UCSD-AML1 (cell line): ENCODE measurements around the gene PGBD5.
"Not testable (repeated sequence)": the region's sequence is repeated elsewhere in the genome, so short reads cannot be mapped to it uniquely, and the experiment has no call there.

Experiments
- DNase-seq: peaks from one replicate; lab custom pipeline; 2025; ENCODE audit not compliant: unreplicated experiment; lab: John Stamatoyannopoulos, UW

Gene PGBD5

GRCh38 chr1:230425252-230426091 lies 660 bp downstream of the PGBD5 start:
- DNase-seq: no peak

DNA sequence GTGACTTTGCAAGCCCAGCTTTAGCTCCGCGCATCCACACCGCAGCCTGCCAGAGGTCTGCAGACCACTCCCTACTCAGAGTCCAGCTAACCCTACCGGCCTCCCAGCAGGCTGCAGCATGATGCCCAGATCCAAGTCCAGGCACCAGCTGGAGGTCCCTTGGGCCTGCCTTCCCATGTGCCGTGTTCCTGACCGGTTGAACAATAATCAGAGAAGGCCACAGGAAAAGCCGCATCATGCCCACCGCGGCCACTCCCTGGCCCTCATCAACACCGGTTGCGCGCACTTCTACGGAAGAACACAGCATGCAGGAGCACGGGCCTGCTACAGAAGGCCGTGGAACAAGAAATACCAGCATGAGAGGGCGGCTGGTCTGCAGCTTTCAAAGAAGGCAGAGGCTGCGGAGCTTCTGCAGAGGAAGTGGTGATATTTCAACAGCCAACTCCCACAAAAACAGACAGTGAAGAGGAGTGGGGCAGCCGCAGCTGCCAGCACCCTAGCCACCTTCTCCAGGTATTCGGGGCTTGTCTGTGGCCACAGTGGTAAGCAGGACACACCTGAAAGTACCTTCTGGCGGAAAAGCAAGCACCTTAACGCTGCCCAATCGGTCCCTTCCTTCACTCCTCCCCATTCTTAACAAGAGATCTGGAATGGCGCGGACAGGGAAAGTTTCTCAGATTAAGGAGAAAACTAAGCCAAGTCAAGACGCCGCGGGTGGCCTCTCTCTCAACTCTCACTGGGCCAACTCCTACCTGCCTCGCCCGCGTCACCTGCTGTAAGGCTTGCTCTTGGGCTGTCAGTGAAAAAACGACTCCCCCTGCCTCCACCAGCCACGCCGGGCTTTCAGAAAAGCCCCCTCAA lies 1.5 kb downstream of the PGBD5 start:
- DNase-seq: no peak

DNA sequence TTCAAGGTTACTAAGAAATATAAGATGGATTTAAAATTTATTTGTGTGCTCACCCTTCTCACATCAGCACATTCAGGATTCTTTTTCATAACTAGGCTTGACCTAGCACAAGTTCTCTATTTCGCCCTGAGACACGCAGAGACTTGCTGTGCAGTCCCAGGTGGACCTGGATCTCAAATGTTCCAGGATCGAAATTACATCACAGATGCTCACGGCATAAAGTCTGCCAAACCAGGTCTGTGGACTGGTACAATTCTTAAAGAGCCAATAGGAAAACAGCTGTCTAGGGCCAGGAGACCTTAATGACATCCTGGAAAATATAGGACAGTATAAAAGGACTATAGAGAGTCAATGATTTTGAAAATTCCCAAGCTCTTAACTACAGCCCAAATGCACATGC lies 2.2 kb downstream of the PGBD5 start:
- no peak for DNase-seq

DNA sequence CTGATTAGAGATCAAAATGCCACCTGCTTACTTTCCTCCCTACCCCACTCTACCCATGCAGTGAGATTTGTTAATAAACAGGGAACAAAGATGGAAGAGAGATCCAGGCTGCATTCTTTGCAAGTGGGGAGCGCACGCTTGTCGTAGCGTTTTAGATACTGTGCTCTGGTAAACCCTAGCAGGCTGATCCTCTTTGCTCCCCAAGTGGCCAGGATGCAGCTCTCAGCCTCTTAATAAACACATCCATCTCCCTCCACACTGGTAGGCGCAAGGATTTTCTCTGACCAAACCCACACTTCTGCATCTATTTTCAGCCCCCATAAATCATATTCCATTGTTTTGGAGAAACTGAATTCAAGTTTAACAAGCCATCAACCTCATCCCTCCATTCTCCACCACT lies 2.9 kb downstream of the PGBD5 start:
- no peak for DNase-seq

- DNase-seq: no peak
Observed at GRCh38 chr1:230422221-230422981, 3.7 kb downstream of the PGBD5 start.

- no peak for DNase-seq
Observed at GRCh38 chr1:230421481-230421880, 4.7 kb downstream of the PGBD5 start.

GRCh38 chr1:230420372-230420771 lies 5.8 kb downstream of the PGBD5 start:
- not testable (repeated sequence) for DNase-seq

- DNase-seq: no peak
Observed at GRCh38 chr1:230416430-230416829, 9.7 kb downstream of the PGBD5 start.

- DNase-seq: no peak
Observed at GRCh38 chr1:230415405-230416132, 10.6 kb downstream of the PGBD5 start.

DNA sequence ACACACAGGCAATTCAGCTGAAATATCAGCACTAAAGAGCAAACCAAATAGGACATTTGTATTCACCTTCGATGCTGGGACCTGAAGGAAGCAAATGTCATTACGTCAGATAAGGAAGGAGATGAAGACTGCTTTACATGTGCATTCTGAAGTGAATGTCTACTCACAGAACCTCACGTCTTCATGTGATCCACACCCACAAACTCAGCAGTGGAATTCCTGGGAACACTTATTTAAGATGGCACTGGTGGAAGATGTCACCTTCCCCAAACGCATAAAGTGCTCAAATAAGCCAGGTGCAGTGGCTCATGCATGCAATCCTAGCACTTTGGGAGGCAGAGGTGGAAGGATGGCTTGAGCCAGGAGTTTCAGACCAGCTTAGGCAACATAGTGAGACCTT lies 11.4 kb downstream of the PGBD5 start:
- DNase-seq: no peak

- no peak for DNase-seq
Observed at GRCh38 chr1:230414102-230414501, 12.0 kb downstream of the PGBD5 start.

GRCh38 chr1:230413061-230413460 lies 13.1 kb downstream of the PGBD5 start:
- DNase-seq: no peak

DNA sequence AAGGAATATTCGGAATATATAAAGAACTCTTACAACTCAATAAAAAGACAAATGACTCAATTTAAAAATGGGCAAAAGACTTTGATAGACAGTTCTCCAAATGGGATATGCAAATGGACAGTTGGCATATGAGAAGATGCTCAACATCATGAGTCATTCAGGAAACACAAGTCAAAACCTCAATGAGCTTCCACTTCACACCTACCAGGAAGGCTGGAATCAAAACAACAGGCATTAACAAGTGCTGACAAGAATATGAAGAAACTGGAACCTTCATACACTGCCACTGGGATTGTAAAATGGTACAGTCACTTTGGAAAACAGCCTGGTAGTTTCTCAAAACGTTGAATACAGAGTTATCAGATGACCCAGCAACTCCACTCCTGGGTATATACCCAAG lies 17.2 kb downstream of the PGBD5 start:
- DNase-seq: no peak

DNA sequence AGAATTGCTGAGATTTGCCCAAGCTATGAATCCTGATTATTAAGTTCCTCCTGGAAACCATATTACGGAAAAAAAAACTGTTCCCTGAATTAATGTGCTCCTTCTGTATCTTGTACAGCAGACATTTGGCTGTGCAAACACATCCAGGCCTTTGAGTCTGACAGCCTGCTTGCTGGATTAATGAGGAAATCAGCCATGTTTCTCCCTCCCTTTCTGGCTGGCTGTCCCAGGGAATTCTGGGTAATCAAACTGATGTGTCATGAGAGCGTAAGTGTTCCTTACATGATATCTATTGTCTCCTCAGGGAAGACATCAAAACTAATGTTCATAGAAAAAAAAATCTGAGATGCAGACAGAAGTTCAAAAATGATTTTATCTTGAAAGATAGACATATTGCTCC lies 18.8 kb downstream of the PGBD5 start:
- no peak for DNase-seq

DNA sequence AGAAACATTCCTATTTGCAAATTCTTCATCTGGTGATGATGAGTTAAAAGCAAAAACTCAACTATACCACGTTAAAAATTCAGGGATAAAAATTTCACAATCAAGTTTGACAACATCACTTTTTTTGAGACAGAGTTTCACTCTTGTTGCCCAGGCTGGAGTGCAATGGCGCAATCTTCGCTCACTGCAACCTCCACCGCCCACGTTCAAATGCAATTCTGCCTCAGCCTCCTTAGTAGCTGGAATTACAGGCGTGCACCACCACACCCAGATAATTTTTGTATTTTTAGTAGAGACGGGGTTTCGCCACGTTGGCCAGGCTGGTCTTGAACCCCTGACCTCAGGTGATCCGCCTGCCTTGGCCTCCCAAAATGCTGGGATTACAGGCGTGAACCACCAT lies 19.4 kb downstream of the PGBD5 start:
- DNase-seq: not testable (repeated sequence)

DNA sequence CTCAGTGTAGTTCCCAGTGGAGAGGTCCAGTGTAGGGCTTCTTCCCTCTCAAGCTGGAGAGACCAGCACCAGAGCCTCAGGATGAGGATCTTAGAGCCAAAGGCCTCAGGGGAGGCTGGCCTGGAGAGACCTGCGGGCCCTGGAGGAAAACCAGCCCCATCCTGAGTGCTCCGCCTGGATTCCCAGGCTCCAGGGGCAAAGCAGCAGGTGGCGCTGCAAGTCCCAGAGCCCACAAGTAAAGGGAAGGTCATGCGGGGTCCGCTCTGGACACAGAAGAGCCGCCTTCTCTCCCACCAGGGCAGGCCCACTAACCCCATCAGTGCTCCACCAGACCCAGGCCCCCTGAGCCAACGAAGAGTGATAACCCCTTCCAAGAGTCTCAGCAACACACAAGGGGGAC lies 22.7 kb downstream of the PGBD5 start:
- no peak for DNase-seq

- DNase-seq: no peak
Observed at GRCh38 chr1:230401763-230402294, 24.3 kb downstream of the PGBD5 start.

DNA sequence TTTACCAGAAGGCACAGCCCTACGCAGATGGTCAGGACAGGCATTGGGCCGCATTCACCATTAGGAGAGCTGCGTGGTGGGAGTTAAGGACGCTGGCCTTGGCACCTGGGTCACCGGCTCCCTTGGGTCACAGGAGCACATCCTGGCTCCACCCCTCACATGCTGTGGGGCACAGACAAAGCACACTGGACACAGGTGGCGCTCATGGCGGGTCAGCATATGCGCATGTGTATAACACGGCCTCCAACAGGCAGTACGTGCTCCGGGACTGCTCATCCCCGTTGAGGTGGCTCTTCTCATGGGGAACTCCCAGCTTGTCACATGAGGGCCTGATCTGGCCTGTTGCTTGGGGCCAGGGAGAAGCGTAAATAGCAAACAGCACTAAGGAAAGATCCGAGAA lies 25.0 kb downstream of the PGBD5 start:
- DNase-seq: no peak

GRCh38 chr1:230400007-230400344 lies 26.2 kb downstream of the PGBD5 start:
- no peak for DNase-seq

- no peak for DNase-seq
Observed at GRCh38 chr1:230399321-230400006, 26.7 kb downstream of the PGBD5 start.
